Stimulated activated CD4-positive, alpha-beta T cell treated with anti-CD3 and anti-CD28 coated beads, Interleukin-12 subunit alpha, Interleukin-12 subunit beta, amount 100 ng/mL, for 48 hours (primary cell): ENCODE measurements around the gene RAB33A.
"Not testable (repeated sequence)": the region's sequence is repeated elsewhere in the genome, so short reads cannot be mapped to it uniquely, and the experiment has no call there.

Experiments used
- DNase-seq, 3 donors: peaks; one replicate each; pipeline ENCODE4 v3.0.0-alpha.2; 2020; ENCODE audit warnings: low read depth in 2 of 3, low spot score in 1 of 3

Gene RAB33A

DNA sequence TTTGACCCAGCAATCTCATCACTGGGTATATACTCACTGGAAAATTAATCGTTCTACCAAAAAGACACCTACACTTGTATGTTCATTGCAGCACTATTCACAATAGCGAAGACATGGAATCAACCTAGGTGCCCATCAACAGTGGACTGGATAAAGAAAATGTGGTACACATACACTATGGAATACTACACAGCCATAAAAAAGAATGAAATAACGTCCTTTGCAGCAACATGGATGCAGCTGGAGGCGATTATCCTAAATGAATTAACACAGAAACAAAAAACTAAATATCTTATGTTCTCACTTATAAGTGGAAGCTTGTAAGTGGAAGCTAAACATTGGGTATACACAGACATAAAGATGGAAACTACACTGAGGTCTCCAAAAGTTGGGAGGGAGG, 59.4 kb downstream of the RAB33A start:
- DNase-seq = not testable (repeated sequence)
